ENCODE results near the gene CLRN1.
"Not testable (repeated sequence)": the region's sequence is repeated elsewhere in the genome, so short reads cannot be mapped to it uniquely, and the experiment has no call there.

CLRN1 gene

GRCh38 chr3:150989208-150989607 is 16.7 kb upstream of the CLRN1 start:
- Histone ChIP-seq H3K9me2 (replicated peaks; ENCODE audit: insufficient read depth, low read length) (no peaks in the 10 kb centered on the region), H3K4me1 (ENCODE audit: low read length) (no peaks in the 10 kb centered on the region; the same call in 1 of the 2 replicates), H3K79me2 (ENCODE audit: low read length) (no peaks in the 10 kb centered on the region), H3K4me3 (ENCODE audit: low read length) (no peak overlapping the region), H3K4me2 (ENCODE audit: low read depth, low read length) (no peak overlapping the region), H3K36me3 (replicated peaks; ENCODE audit: insufficient read depth, low read length) (no peaks in the 10 kb centered on the region), H2AFZ (ENCODE audit: low read length) (no peak overlapping the region), H4K20me1 (ENCODE audit: insufficient read depth, low read length) (no peaks in the 10 kb centered on the region), H3F3A (ENCODE audit: insufficient read depth, low read length) (no peaks in the 10 kb centered on the region), H3K9ac (ENCODE audit: low read length) (no peak overlapping the region), H3K27ac (ENCODE audit: low read length) (no peak overlapping the region), H3K9me3 (replicated peaks; ENCODE audit: insufficient read depth, low read length) (no peaks in the 10 kb centered on the region), H3K27me3 (replicated peaks; ENCODE audit: insufficient read depth, low read length) (no peaks in the 10 kb centered on the region)
- DNase-seq: no peak
- no peak for TF ChIP-seq EZH2phosphoT487 (IDR thresholded peaks at IDR 0.05; ENCODE audit: low read length)
- TF ChIP-seq CTCF (IDR thresholded peaks at IDR 0.05; ENCODE audit: low read length): no peak
- TF ChIP-seq EZH2 (optimal IDR thresholded peaks at IDR 0.05; ENCODE audit: low read depth, low read length): no peak

- H3K4me2 ChIP-seq (ENCODE audit: low read depth, low read length): not testable (repeated sequence)
Observed at GRCh38 chr3:150988395-150988794, 15.9 kb upstream of the CLRN1 start.

GRCh38 chr3:150985711-150986110 is 13.2 kb upstream of the CLRN1 start:
- TF ChIP-seq CTCF (IDR thresholded peaks at IDR 0.05; ENCODE audit: low read length) (no peak), EZH2phosphoT487 (IDR thresholded peaks at IDR 0.05; ENCODE audit: low read length) (no peak), EZH2 (optimal IDR thresholded peaks at IDR 0.05; ENCODE audit: low read depth, low read length) (no peak)
- no peaks in the 10 kb centered on the region for H3K79me2 ChIP-seq (ENCODE audit: low read length)
- H3K4me3 ChIP-seq (ENCODE audit: low read length): no peak overlapping the region
- H3K27me3 ChIP-seq (replicated peaks; ENCODE audit: insufficient read depth, low read length): no peaks in the 10 kb centered on the region
- no peak for DNase-seq
- H3K9me2 ChIP-seq (replicated peaks; ENCODE audit: insufficient read depth, low read length): no peaks in the 10 kb centered on the region
- no peaks in the 10 kb centered on the region for H3K9me3 ChIP-seq (replicated peaks; ENCODE audit: insufficient read depth, low read length)
- H3K4me2 ChIP-seq (ENCODE audit: low read depth, low read length): no peak overlapping the region
- no peak overlapping the region for H3K27ac ChIP-seq (ENCODE audit: low read length)
- H3K4me1 ChIP-seq (ENCODE audit: low read length): no peaks in the 10 kb centered on the region; the same call in 1 of the 2 replicates
- H4K20me1 ChIP-seq (ENCODE audit: insufficient read depth, low read length): no peaks in the 10 kb centered on the region
- H3K9ac ChIP-seq (ENCODE audit: low read length): no peak overlapping the region
- no peak overlapping the region for H2AFZ ChIP-seq (ENCODE audit: low read length)
- no peaks in the 10 kb centered on the region for H3F3A ChIP-seq (ENCODE audit: insufficient read depth, low read length)
- H3K36me3 ChIP-seq (replicated peaks; ENCODE audit: insufficient read depth, low read length): no peaks in the 10 kb centered on the region

More at GRCh38 chr3:150988395-150988794, 15.9 kb upstream of the CLRN1 start:
- not testable (repeated sequence) for H3K9me3 ChIP-seq (replicated peaks; ENCODE audit: insufficient read depth, low read length); H3K27ac ChIP-seq (ENCODE audit: low read length); H3K9ac ChIP-seq (ENCODE audit: low read length); H3K36me3 ChIP-seq (replicated peaks; ENCODE audit: insufficient read depth, low read length); H3K9me2 ChIP-seq (replicated peaks; ENCODE audit: insufficient read depth, low read length); H3K4me1 ChIP-seq (ENCODE audit: low read length); H3F3A ChIP-seq (ENCODE audit: insufficient read depth, low read length); H3K79me2 ChIP-seq (ENCODE audit: low read length); H3K27me3 ChIP-seq (replicated peaks; ENCODE audit: insufficient read depth, low read length); H2AFZ ChIP-seq (ENCODE audit: low read length); H3K4me3 ChIP-seq (ENCODE audit: low read length); DNase-seq; H4K20me1 ChIP-seq (ENCODE audit: insufficient read depth, low read length)

- TF ChIP-seq CTCF (IDR thresholded peaks at IDR 0.05; ENCODE audit: low read length): no peak
- TF ChIP-seq EZH2phosphoT487 (IDR thresholded peaks at IDR 0.05; ENCODE audit: low read length): no peak
- TF ChIP-seq EZH2 (optimal IDR thresholded peaks at IDR 0.05; ENCODE audit: low read depth, low read length): no peak
- Histone ChIP-seq H3K27ac (ENCODE audit: low read length) (no peak overlapping the region), H3K79me2 (ENCODE audit: low read length) (no peaks in the 10 kb centered on the region), H3K36me3 (replicated peaks; ENCODE audit: insufficient read depth, low read length) (no peaks in the 10 kb centered on the region), H3F3A (ENCODE audit: insufficient read depth, low read length) (no peaks in the 10 kb centered on the region), H3K27me3 (replicated peaks; ENCODE audit: insufficient read depth, low read length) (no peaks in the 10 kb centered on the region), H3K9me3 (replicated peaks; ENCODE audit: insufficient read depth, low read length) (no peaks in the 10 kb centered on the region), H3K4me3 (ENCODE audit: low read length) (no peak overlapping the region), H4K20me1 (ENCODE audit: insufficient read depth, low read length) (no peaks in the 10 kb centered on the region), H3K4me1 (ENCODE audit: low read length) (no peaks in the 10 kb centered on the region; the same call in 1 of the 2 replicates), H3K4me2 (ENCODE audit: low read depth, low read length) (no peak overlapping the region), H2AFZ (ENCODE audit: low read length) (no peak overlapping the region), H3K9me2 (replicated peaks; ENCODE audit: insufficient read depth, low read length) (no peaks in the 10 kb centered on the region), H3K9ac (ENCODE audit: low read length) (no peak overlapping the region)
- no peak for DNase-seq
Observed at GRCh38 chr3:150984066-150984465, 11.5 kb upstream of the CLRN1 start.

All from MM.1S (cell line).